GM18867 (cell line): Measurements from ENCODE around the gene OTOGL.
"Not testable (repeated sequence)": the region's sequence is repeated elsewhere in the genome, so short reads cannot be mapped to it uniquely, and the experiment has no call there.

Experiments
- ATAC-seq: cut with Tn5 transposase; IDR thresholded peaks from one replicate; pipeline ENCODE4 v1.9.1; 2021; ENCODE audit warnings: mild to moderate bottlenecking, moderate library complexity; ENCODE audit not compliant: unreplicated experiment

The OTOGL gene

GRCh38 chr12:80272387-80272915, 173.1 kb downstream of the OTOGL start:
- no peak for ATAC-seq

- ATAC-seq = no peak
These were observed 173.8 kb downstream of the OTOGL start for GRCh38 chr12:80273144-80273543.

GRCh38 chr12:80277732-80278131, 178.4 kb downstream of the OTOGL start:
- no peak for ATAC-seq

- ATAC-seq = no peak
These were observed 182.9 kb downstream of the OTOGL start for GRCh38 chr12:80282226-80282625.

- ATAC-seq = no peak
These were observed 183.4 kb downstream of the OTOGL start for GRCh38 chr12:80282761-80283160.

- ATAC-seq = peak; percentile 34
These were observed 191.9 kb downstream of the OTOGL start for GRCh38 chr12:80291108-80291754.

- peak; percentile 68 for ATAC-seq
These were observed 194.0 kb downstream of the OTOGL start for GRCh38 chr12:80293347-80293746.

GRCh38 chr12:80293759-80294158, 194.4 kb downstream of the OTOGL start:
- peak; percentile 83 for ATAC-seq

- ATAC-seq = peak; percentile 53
These were observed 199.9 kb downstream of the OTOGL start for GRCh38 chr12:80299219-80299618.

- peak; percentile 86 for ATAC-seq
These were observed 200.6 kb downstream of the OTOGL start for GRCh38 chr12:80299976-80300375.

GRCh38 chr12:80307436-80307835, 208.1 kb downstream of the OTOGL start:
- not testable (repeated sequence) for ATAC-seq

- no peak for ATAC-seq
These were observed 213.9 kb downstream of the OTOGL start for GRCh38 chr12:80313209-80313608.

GRCh38 chr12:80314741-80315140, 215.4 kb downstream of the OTOGL start:
- ATAC-seq = no peak

- no peak for ATAC-seq
These were observed 216.9 kb downstream of the OTOGL start for GRCh38 chr12:80316222-80316621.

GRCh38 chr12:80317307-80317706, 218.0 kb downstream of the OTOGL start:
- ATAC-seq = no peak

GRCh38 chr12:80317899-80318298, 218.6 kb downstream of the OTOGL start:
- ATAC-seq = no peak

- no peak for ATAC-seq
These were observed 220.9 kb downstream of the OTOGL start for GRCh38 chr12:80320121-80320678.

- no peak for ATAC-seq
These were observed 222.3 kb downstream of the OTOGL start for GRCh38 chr12:80321653-80322052.

GRCh38 chr12:80325167-80325959, 226.0 kb downstream of the OTOGL start:
- ATAC-seq = no peak

GRCh38 chr12:80332827-80333226, 233.5 kb downstream of the OTOGL start:
- ATAC-seq = no peak

- no peak for ATAC-seq
These were observed 253.1 kb downstream of the OTOGL start for GRCh38 chr12:80352474-80352873.

- ATAC-seq = no peak
These were observed 253.9 kb downstream of the OTOGL start for GRCh38 chr12:80353254-80353653.
